Fibroblast of skin of right quadriceps (primary cell): ENCODE measurements around the gene TMEM209.
"Not testable (repeated sequence)": the region's sequence is repeated elsewhere in the genome, so short reads cannot be mapped to it uniquely, and the experiment has no call there.

Experiments
- DNase-seq: peaks from one replicate; pipeline ENCODE4 v3.0.0-alpha.2; 2013

Gene TMEM209

DNA sequence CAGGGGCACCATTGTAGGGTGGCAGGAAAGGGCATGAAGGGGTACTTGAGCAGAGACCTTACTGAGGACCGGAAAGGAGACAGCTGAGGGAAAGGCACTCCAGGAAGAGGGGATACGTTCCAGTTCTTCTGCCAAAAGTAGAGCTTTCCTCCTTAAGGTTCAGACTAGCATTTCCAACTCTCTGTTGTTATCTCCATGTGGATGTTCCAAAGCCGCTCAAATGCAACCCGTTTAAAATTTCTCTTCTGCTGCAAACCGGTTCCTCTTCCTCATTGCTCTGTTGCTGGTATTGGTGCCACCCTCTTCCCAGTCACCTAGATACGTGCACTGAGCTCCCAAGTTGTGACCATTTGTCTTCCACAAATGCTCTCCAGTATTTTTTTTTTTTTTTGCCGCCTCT is 47.5 kb downstream of the TMEM209 start:
- no peak for DNase-seq

DNA sequence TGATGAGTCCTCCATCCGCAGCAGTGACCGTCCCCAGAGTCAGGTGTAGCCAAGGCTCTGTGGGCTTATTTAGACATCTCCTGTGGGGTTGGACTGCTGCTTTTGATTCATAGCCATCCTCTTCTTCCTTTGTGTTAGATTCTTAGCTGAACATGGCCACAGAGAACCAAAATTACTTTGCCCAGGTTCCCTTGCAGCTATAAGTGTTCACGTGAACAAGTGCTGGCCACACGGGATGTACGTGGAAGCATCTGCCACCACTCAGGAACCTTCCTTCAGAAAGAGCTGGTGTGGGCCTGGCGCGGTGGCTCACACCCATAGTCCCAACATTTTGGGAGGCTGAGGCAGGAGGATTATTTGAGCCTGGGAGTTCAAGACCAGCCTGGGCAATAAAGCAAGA is 49.1 kb downstream of the TMEM209 start:
- DNase-seq = no peak

DNA sequence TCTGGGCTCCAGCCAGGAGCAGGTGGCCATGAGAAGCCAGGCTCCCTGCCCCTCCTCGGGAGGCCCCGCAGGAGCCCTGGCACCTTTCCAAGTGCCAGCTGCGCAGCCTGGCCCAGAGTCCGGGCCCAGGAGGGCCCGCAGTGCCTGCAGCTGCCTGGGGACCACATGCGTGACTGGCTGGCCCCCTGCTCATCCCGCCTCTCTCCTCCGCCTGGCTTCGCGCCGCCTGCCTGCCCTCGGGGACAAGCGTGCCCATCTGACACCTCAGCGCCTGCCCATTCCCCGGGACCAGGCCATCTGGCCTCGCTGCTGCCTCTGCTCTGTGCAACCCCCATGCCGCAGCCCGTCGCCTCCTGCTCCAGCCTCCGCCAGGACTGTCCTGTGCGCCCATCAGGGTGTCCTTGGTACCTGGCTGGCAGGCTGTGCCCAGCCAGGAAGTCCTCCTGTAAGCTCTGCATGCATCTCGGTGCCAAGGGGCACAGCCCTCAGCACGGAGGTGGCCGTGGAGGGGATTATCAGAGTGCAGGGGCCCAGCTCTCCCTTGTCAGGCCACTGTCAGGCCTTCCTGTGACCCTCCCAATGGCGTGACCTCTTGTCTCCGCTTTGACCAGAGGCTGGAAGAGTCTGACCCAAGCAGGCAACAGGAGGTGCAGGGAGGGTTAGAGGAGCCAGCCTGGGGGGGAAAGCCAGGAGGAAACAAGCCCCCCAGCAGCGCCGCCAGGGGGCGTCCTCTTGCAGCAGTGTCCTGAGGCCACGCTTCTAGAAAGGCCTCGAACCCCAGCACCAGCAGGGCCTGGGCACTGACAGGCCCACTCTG is 50.5 kb downstream of the TMEM209 start:
- no peak for DNase-seq

DNA sequence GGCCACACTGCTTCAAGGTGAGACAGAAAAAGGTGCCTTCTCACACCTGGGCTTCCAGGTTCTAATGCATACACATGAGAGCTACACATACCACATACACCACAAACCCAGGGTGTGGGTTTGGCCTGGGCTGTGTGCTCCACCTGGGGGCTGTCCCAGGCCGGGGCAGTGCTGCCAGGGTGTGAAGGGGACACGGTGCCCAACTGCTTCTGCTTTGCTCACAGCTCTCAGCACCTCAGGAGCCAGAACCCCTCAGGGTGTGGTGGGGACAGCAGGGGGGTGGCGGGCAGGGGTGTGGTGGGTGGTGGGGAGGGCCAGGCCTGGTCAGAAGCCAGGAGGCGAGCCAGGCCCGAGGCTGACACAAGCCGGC is 51.1 kb downstream of the TMEM209 start:
- DNase-seq = no peak

DNA sequence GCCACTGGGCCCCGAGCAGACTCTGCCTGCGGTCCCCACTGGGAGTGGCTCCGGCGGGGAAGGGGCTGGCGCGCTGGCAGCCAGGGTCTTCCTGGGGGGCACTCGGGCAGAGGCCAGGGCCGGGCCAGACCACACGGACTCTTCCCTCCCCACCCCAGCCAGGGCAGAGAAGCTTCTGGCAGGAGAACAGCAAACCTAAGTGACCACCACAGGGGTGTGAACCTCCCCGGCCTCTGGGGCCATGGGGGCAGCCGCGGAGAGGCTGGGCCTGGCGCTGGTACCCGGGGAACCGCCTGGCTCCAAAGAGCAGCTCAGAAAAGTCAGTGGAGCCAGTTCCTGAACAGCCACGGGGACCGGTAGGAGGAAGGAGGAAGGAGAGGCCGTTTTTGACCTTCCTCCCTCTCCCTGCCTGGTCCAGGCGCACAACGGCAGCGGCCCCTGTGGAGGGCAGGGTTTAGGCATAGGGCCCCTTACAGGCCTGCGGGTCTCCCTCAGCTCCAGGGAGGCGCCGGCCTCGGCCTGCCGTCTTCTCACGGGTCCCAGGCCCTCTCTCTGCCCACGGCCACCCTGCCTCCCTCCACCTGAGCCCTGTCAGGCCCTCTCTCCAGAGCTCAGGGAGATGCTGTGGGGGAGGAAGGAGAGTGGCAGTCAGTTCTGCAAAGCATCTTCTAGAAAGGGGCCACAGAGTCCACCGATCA is 51.8 kb downstream of the TMEM209 start:
- no peak for DNase-seq

DNA sequence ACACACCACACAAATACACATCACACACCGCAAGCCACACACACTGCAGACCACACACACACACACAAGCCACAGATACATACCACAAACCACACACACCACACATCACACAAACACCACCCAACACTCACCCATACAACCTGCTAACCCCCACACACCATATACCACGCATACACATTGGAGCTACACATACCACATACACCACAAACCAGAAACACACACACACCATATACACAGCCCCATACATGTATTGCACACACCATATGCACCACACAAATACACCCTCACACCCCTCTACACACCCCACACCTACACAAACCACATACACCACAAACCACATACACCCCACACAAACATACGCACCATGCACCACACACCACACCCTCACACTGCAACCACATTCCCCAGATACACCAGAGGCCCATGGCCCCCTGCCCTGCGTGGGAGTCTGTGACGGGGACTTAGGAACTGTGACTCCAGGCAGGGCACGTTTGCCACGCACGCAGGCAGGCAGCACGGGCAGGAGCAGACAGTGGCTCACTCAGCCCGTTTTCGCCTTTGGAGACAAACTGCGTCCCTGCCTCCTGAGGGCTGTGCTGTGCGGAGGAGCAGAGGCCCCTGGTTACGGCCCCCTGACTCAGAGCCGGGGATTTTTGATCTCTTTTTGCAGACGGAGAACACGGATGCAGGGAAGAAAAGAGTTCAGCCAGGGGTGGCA is 52.6 kb downstream of the TMEM209 start:
- peak; percentile 57 for DNase-seq

DNA sequence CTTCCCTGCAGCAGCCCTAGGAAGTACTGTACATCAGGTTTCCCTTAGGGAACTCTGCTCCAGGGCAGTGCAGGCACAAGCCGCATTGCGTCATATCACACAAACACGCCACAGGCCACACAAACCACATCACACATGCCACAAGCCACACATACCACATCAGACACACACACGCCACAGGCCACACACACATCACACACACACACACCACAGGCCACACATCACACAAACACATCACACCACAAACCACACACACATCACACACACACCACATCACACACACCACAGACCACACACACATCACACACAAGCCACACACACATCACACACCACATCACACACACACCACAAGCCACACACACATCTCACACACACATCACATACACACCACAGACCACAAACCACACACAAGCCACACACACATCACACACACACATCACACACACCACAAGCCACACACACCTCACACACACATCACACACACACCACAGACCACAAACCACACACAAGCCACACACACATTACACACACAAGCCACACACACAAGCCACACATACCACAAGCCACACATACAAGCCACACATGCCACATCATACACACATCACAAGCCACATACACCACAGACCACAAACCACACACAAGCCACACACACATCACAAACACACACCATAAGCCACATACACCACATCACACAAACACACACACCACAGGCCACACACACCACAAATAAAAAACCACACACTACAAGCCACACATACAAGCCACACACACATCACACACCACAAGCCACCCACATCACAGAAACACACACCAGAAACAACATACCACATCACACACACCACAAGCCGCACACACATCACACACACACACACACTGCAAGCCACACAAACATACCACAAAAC is 53.4 kb downstream of the TMEM209 start:
- DNase-seq = peak; percentile 76

DNA sequence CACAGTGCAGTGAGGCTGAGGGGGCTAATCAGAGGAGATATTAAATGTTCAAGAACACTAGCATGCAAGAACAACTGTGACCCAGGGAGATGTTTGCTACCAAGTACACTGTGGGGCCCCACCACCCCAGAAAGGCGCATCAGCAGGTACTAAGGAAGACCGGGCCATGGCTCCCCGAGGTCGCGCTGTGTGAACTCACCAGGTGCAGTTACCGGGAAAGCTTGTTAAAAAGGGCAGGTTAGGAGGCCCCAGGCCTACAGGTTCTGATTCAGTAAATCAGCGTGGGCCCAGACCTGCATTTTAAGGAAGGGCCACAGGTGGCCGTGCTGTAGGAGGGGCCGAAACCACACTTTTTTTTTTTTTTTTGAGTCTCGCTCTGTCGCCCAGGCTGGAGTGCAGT is 54.6 kb downstream of the TMEM209 start:
- no peak for DNase-seq

DNA sequence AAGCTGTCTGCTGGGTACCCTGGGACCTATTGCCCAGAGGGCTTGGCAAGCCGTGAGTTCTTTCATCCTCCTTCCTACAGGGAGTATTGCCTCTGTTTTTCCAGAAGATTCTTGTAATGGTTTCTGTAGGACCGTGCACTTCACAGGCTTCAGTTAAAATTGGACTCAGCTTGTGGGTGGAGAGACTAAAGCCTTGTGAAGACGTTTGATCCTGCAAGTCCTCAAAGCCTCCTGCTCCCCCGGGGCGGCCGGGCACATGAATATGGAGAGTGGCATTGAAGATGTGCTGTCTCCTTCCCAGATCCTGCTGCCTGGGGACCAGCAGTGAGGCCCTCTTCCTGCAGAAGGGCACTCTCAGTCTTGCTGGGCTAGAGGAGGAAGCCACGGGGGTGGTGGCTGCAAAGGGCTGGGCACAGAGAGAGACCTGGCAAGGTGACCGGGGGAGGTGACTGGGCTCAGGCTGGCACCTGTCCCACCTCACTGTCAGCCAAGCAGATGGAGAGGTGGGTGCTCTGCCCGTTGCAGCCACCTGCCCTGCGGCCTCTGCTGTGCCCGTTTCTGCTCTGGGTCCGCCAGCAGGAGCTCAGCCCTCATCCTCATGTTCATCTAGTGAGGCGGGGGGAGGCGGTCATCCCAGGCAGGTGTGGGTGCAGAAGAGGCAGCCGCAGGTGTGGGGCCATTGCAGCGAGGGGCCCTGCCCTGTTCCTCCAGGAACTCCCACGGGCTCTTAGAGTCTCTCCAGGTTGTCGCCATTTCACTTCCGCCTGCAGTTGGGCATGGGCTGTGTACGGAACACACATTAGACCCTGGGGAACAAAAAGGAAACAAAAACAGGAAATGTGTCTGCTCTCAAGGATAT is 55.7 kb downstream of the TMEM209 start:
- no peak for DNase-seq

DNA sequence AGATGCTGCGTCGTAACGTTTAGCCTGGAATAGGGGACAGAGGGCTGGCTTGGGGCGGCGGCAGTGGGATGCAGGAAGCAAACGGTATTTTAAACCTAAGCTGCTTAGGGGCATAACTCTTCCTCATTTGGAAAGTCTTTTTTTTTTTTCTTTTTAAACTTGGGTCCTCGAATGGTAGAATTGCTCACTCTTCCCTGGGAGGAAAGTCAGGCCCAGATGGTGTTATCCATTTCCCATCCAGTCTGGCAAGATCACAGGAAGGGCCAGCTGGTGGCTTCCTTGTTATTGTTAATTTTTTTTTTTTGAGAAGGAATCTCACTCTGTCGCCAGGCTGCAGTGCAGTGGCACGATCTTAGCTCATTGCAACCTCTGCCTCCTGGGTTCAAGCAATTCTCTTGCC is 56.6 kb downstream of the TMEM209 start:
- no peak for DNase-seq

DNA sequence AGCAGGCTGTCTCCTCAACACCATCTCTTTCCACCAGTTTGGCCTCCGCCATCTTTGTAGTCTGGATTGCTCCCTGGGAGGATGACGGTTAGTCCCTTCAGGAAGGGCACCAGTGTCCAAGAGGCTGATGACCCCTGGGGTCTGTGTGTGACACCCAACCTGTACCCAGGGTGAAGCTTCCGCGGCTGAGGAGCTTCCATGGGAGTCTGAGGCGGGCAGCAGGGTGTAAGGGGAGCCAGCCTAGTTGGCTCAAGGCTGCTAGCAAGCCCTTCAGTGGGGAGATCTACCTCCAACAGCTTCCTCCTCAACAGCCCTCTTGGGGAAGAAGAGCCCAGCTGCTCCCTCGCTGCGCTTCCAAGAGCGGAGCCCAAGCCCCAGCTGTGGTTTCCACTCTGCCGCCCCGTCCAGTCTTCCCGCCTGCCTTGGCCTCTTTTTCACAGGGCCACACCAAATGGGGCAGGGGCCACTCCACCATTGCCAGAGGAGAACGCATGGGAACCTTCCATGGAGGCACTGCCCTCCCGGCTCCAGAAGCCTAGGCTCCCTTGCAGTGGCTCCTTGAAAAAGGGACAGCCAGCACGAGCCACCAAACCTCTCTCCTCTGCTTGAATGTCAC is 57.4 kb downstream of the TMEM209 start:
- DNase-seq = no peak

DNA sequence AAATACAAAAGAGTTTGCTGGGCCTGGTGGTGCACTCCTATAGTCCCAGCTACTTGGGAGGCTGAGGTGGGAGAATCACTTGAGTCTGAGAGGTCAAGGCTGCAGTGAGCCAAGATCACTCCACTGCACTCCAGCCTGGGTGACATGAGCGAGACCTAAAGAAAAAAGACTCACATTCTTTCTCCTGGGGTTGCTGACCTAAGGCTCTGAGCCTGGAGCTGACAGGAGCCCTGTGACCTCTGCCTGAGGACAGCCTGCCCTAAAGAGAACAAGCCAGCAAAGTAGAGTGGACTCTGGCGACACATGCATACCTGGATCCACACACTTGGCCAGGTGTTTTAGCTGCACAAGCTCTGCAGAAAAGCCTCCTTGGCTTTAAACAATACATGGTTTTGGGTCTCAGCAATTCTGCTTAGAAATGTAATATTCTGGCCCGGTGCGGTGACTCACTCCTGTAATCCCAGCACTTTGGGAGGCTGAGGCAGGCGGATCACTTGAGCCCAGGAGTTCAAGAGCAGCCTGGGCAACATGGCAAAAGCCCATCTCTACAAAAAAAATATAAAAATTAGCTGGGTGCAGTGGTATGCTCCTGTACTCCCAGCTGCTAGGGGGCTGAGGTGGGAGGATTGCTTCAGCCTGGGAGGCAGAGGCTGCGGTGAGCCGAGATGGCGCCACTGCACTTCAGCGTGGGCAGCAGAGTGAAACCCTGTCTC is 58.4 kb downstream of the TMEM209 start:
- no peak for DNase-seq

DNA sequence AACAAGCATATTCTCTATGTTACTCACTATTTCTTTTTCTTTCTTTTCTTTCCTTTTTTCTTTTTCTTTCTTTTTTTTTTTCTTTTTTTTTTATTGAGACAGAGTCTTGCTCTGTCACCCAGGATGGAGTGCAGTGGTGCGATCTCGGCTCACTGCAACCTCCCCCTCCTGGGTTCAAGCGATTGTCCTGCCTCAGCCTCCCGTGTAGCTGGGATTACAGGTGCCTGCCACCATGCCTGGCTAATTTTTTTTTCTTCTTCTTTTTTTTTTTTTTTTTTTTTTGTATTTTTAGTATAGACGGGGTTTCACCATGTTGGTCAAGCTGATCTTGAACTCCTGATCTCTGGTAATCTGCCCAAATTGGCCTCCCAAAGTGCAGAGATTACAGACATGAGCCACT is 59.1 kb downstream of the TMEM209 start:
- DNase-seq = not testable (repeated sequence)

DNA sequence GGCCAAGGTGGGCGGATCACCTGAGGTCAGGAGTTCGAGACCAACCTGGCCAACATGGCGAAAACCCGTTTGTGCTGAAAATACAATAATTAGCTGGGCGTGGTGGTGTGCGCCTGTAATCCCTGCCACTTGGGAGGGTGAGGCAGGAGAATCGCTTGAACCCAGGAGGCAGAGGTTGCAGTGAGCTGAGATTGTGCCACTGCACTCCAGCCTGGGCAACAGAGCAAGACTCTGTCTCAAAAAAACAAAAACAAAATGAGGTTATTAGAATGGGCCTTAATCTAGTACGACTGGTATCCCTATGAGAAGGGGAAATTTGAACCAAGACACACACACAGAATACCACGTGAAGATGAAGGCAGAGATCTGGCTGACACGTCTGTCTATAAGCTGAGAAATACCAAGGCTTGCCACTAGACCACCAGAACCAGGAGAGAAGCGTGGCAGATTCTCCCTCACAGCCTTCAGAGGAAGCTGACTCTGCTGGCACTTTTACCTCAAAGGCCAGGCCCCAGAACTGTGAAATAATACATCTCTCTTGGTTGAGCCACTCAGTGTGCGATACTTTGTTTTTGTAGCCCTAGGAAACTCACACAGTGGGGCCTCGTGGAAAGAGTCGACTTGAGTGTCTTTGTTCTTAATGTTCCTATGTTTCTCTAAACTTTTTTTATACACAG is 59.6 kb downstream of the TMEM209 start:
- DNase-seq = peak; percentile 20

DNA sequence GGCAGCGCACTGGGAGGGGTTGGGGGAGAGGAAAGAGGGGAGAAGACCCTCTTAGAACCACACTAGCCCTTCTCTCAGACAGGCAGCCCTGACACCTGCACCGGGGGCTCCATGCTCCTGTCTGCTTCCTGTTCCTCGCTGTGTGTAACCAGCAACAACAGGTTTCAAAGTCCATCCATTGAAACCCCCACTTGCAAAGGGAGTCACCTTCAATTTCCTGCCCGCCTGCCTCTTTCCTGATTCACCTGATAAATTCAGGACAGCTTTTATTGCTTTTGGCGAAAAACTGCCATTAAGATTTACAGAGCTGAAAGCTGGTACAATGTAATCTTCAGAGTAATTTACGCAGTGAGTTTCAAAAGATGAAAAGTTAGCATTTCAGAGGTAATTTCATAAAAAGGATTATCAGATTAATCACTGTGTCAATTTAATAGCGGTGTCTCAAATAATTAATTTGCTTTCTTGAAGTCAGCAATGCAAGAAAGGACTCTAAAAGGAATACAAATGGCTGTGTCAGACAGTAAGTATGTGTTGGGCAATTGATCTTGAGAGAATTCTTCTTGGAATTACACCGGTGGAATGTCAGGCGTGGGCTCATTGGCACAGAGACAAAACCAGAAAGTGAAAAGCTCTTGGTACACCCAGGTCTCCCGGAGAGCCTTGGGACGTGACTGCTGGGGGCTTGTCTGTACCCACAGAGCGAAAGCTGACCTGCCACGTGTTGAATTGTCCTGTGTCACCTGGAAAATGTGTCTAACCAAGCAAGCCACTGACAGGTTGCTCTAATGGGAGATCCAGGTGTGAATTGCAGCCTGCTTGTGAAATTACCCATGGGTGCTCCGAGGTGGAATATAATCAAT is 60.7 kb downstream of the TMEM209 start:
- DNase-seq = peak; percentile 92

DNA sequence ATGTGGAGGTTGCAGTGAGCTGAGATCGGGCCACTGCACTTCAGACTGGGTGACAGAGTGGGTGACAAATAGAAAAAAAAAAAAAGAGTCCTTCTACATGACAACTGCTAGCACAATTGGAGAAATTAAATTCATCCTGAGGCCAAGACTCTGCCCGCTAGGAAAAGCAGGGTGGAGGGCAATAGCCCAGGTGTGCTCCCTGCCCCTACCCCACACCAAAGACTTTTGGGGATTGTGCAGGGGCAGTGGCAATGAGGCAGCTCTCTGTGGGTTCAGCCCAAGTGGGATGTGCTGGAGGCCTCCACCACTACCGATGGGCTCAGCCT is 61.3 kb downstream of the TMEM209 start:
- no peak for DNase-seq

DNA sequence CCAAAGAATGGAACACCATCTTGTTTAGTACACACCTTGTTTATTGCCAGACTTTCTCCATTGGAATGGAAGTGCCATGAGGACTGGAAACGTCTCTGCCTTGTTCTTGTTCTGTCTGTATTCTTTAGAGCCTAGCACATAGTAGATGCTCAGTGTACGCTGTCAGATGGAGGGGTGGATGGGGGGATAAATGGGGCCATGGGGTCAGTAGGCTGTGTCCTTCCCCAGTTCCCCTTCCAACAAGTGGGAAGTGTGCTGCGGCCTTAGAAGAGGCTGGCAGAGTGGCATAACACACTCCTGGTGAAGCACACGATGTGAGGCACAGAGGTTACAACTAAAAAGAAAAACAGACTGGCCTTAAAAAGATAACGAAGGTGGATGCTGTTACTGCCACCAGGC is 61.9 kb downstream of the TMEM209 start:
- no peak for DNase-seq

DNA sequence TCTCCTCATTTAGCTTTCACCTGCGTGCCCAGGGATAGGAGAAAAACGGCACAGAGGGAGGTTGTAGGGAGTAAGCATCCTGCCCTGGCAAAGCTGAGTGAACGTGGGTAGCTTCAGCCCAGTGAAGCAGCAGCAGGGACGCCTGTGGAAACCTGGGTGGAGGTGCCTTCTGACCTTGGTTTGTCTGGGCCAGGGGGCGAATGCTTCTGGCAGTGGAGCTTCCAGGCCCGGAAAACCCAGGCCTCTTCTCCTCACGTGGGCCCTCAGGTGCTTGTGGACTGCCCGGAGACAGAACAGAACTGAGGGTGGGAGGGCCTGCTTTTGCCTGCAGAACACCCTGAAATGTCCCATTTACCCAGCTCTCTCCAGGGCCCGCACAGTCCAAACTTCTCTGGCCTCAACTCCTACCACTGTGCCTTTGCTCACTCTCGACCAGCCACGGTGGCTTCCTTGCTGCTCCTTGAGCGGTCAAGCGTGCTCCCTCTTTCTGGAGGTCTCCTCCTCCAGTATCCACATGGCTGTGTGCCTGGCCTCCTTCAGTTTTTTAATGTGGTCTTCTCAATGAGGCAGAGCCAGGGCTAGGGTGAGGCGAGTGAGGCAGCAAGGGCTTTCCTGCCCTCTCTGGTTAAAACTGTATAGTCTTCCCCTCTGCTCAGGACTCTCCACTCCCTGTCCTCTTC is 62.4 kb downstream of the TMEM209 start:
- no peak for DNase-seq
